ENCODE measurements around the gene TERT.

GRCh38 chr5:1241509-1242080, 53.3 kb downstream of the TERT start:
- TF ChIP-seq EZH2 (IDR thresholded peaks at IDR 0.05; ENCODE audit: borderline replicate concordance, insufficient read depth, low read depth, low read length, poor library complexity, severe bottlenecking) (no peak), CTCF (IDR thresholded peaks at IDR 0.05) (no peak)
